ENCODE data around the gene MRTFA. TPM values are rescaled to one million over a fixed set of nuclear protein-coding genes. Genes with fewer than 3 reads are reported as not detected.

MRTFA gene
- total and polyA plus RNA-seq, 2 of the 13 experiments (the other 11 are each of a cell fraction or from before 2014, with no cell fraction given) = 2.4 to 8.2 TPM

- DNase-seq (ENCODE audit: low spot score) = no peak
- 86% methylated on average over 5 of the region's 5 CpGs for WGBS (ENCODE audit: low lambda C conversion rate)
- H3K4me3 ChIP-seq (replicated peaks in 1 of 3; ENCODE audit: insufficient read depth in 1 of 3, low read depth in 2 of 3, low read length in 3 of 3) = no peak overlapping the region
- ATAC-seq = no peak
- H3K9me3 ChIP-seq (ENCODE audit: low read length) = no peaks in the 10 kb centered on the region
- ChIA-PET CTCF (ENCODE audit: low intra/inter-chr PET ratio, low total read pairs) (no interaction called here), POLR2A (interaction anchor here (1.9 kb wide), 1 partner anchor 9 kb away, joined by 7 read pairs; the partner anchor contains the start of gene MRTFA)
- intact Hi-C loops (cut with micrococcal nuclease; ENCODE audit: unreplicated experiment) (no loop called here), in situ Hi-C loops (cut with HindIII; ENCODE audit: extremely low pct_ligation_motif_present, low pct_unique_long_range_greater_than_20kb) (no loop called here)
- no peak overlapping the region for H3K27ac ChIP-seq (ENCODE audit: extremely low read length, insufficient read depth, low read length)
- no peak overlapping the region for H3K4me2 ChIP-seq (ENCODE audit: low read depth, low read length)
- BruUV-seq (replicated peaks) = no TSS peak
- FAIRE-seq = peak; percentile 26
- no peak overlapping the region for H3K9ac ChIP-seq (ENCODE audit: insufficient read depth, low read depth, low read length)
- peaks cover 4% of the 10 kb centered on the region; the same call in 1 of the 2 replicates for H4K20me1 ChIP-seq (ENCODE audit: insufficient read depth, low read length)
- H3K36me3 ChIP-seq (replicated peaks in 1 of 2; ENCODE audit: control insufficient read depth in 1 of 2, insufficient read depth in 2 of 2, low read length in 2 of 2) = no peaks in the 10 kb centered on the region
- TF ChIP-seq MAX (IDR thresholded peaks at IDR 0.05) (no peak), ZBTB33 (CRISPR knock-in tag; IDR thresholded peaks at IDR 0.05) (peak; percentile 76), IRF9 (CRISPR knock-in tag; IDR thresholded peaks at IDR 0.05; ENCODE audit: borderline replicate concordance) (no peak), RAD51 (IDR thresholded peaks at IDR 0.05; ENCODE audit: borderline replicate concordance) (no peak), ZBTB21 (CRISPR knock-in tag; IDR thresholded peaks at IDR 0.05) (no peak), ZNF800 (CRISPR knock-in tag; IDR thresholded peaks at IDR 0.05) (no peak), ATF5 (CRISPR knock-in tag; IDR thresholded peaks at IDR 0.05; ENCODE audit: low read depth) (no peak), HNF4A (CRISPR knock-in tag; IDR thresholded peaks at IDR 0.05) (peak; percentile 10; the same call in 1 of the 2 replicates), NR2F1 (CRISPR knock-in tag; IDR thresholded peaks at IDR 0.05) (0 out of 4 replicates have a peak, but pooled peaks of 1 of the 2 experiments have one; percentile 17), REXO4 (CRISPR knock-in tag; IDR thresholded peaks at IDR 0.05; ENCODE audit: borderline replicate concordance) (no peak)
- H3K27me3 ChIP-seq (ENCODE audit: control insufficient read depth in 1 of 2, insufficient read depth in 2 of 2, low read length in 2 of 2) = no peaks in the 10 kb centered on the region
- peaks cover 80% of the 10 kb centered on the region for H3K79me2 ChIP-seq (ENCODE audit: insufficient read depth, low read length)
- H2AFZ ChIP-seq (ENCODE audit: low read length) = no peak overlapping the region
- H3K4me1 ChIP-seq (ENCODE audit: insufficient read depth, low read length) = peaks cover 40% of the 10 kb centered on the region
Observed at GRCh38 chr22:40627612-40628011, 8.9 kb downstream of the MRTFA start.

Measured in HepG2 (cell line).